Suppressor macrophage (primary cell): ENCODE results near the gene MMP23B.
A peak's percentile ranks its signal among the peaks of the same experiment; 100 is the strongest.

Experiments
- DNase-seq, 4 experiments: peaks; one replicate each; pipeline ENCODE4 v3.0.0-alpha.2; 2020 to 2022

MMP23B gene

GRCh38 chr1:1620433-1621139 is 11.4 kb upstream of the MMP23B start:
- DNase-seq, result peak in 1 of 4 experiments; percentile 2

GRCh38 chr1:1621173-1622009 is 10.6 kb upstream of the MMP23B start:
- no peak for DNase-seq

GRCh38 chr1:1622010-1622787 is 9.8 kb upstream of the MMP23B start:
- DNase-seq, result no peak

DNA sequence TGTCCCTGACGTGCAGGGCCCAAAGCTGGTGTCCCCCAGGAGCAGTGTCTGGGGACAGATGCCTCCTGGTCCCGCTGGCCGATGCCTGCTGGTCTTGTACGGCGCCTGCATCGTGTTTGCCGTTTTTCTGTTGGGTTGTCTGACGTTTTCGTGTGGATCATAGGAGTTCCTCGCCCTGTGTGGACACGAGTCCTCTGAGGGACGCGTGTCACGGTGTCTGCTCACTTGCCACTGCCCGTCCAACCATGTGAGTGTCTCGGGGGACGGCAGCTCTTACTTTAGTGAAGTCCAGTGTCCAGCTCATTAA is 9.2 kb upstream of the MMP23B start:
- DNase-seq, result no peak

DNA sequence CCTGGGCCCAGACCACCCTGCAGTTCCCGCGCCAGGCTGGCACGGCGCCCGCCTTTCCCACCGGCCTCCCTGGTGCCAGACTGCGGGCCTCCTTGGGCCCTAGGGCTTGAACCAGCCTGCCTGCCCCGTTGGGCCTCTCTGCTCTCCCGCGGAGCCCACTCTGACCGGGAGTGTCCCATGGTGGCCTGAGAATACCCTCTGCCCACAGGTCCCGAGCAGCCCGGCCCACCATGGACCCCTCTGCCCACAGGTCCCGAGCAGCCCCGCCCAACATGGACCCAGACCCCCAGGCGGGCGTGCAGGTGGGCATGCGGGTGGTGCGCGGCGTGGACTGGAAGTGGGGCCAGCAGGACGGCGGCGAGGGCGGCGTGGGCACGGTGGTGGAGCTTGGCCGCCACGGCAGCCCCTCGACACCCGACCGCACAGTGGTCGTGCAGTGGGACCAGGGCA is 8.8 kb upstream of the MMP23B start:
- no peak for DNase-seq

DNA sequence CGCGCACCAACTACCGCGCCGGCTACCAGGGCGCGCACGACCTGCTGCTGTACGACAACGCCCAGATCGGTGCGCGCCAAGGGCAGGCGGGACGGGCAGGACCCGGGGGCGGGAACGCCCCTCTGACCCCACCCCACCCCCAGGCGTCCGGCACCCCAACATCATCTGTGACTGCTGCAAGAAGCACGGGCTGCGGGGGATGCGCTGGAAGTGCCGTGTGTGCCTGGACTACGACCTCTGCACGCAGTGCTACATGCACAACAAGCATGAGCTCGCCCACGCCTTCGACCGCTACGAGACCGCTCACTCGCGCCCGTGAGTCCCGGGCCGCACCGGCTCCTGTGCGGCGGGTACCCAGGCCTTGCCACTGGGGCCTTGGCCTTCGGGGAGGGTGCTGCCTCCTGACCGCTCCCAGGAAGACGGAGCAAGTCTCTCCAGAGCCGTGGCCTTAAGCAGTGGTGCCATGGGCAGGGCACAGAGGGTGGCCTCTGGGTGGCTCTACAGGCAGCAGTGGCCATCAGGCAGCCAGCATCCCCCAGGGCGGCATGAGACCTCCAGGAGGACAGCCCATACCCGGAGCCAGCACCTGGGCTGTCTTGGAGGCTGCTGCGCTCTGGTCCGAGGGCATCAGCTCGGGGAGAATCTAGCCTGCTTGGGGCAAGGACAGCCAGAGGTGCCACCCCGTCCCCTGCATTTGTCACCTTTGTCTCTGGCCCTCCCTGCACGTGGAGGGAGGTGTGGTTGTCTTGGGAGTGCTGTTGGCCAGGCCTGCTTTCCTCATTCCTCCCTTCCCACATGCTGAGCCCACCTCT is 8.1 kb upstream of the MMP23B start:
- DNase-seq, result peak in 1 of 4 experiments; percentile 1

GRCh38 chr1:1624443-1625403 is 7.2 kb upstream of the MMP23B start:
- no peak for DNase-seq

GRCh38 chr1:1625404-1625775 is 6.6 kb upstream of the MMP23B start:
- peak in 1 of 4 experiments; percentile 1 for DNase-seq

- DNase-seq, result no peak
These were observed 6.2 kb upstream of the MMP23B start for GRCh38 chr1:1625824-1626206.

GRCh38 chr1:1626207-1627141 is 5.5 kb upstream of the MMP23B start:
- peak in 1 of 4 experiments; percentile 2 for DNase-seq

- no peak for DNase-seq
These were observed 4.6 kb upstream of the MMP23B start for GRCh38 chr1:1627261-1627828.

DNA sequence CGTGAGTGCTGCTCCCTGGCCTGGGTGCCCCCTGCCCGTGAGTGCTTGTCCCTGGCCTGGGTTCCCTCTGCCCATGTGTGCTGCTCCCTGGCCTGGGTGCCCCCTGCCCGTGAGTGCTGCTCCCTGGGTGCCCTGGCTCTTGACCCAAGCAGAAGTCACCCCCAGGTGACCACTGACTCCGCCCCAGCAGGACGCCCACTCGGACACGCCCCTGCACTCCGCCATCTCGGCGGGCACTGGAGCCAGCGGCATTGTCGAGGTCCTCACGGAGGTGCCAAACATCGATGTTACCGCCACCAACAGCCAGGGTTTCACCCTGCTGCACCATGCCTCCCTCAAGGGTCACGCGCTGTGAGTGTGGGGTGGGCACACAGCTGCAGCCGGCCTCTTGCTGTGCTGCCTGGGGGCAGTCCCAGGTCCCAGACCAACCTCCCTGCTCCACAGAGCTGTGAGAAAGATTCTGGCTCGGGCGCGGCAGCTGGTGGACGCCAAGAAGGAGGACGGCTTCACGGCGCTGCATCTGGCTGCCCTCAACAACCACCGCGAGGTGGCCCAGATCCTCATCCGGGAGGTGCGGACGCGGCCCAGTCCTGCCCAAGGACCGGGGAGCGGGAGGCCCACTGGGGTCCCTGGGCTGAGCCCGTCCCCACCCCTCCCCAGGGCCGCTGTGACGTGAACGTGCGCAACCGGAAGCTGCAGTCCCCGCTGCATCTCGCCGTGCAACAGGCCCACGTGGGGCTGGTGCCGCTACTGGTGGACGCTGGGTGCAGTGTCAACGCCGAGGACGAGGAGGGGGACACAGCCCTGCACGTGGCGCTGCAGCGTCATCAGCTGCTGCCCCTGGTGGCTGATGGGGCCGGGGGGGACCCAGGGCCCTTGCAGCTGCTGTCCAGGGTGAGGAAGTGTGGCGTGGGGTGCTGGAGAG is 3.9 kb upstream of the MMP23B start:
- DNase-seq, result no peak

- no peak for DNase-seq
These were observed 3.1 kb upstream of the MMP23B start for GRCh38 chr1:1628754-1629429.

DNA sequence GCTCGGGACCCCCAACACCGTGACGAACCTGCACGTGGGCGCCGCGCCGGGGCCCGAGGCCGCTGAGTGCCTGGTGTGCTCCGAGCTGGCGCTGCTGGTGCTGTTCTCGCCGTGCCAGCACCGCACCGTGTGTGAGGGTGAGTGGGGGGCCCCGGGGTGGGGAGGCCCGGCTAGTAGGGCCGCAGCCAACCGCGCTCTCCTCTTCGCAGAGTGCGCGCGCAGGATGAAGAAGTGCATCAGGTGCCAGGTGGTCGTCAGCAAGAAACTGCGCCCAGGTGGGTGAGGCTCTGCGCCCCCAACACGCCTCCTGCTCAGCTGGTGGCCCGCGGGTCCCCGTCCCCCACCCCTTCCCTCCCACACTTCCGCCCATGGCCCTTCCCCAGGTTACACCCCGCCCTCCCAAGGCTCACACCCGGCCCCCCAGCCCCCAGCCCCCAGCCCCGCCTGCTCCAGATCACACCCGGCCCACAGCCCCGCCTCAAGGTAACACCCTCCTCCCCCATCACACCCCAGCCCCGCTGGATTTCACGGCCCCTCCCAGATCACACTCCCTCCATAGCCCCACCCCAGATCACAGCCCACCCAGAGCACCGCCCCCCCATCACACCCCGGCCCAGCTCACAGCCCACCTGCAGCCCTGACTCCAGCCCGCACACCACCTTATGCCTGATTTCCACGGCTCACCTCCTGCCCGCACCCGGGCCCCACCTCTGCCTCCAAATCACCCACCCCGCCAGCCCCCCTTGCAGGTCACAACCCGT is 2.4 kb upstream of the MMP23B start:
- DNase-seq, result no peak

GRCh38 chr1:1630191-1630964 is 1.6 kb upstream of the MMP23B start:
- peak; percentile 68 to 85 (median 74) for DNase-seq
